Endothelial cell of umbilical vein (primary cell): Measurements from ENCODE around the gene UBR7. TPM values are rescaled to one million over a fixed set of nuclear protein-coding genes. Genes with fewer than 3 reads are reported as not detected.

Experiments used
- BruUV-seq: library from RNA; stranded (reverse); fragments of 400-500 nt; replicated peaks from 2 replicates; lab custom pipeline; 2021; lab: Mats Ljungman, UMichigan
- CTCF ChIA-PET: fragments of 300-600, 350-600 bp; sonication (Branson Sonifier 250); formaldehyde crosslinking; loops from one replicate; lab custom pipeline; 2021; ENCODE audit warnings: antibody characterized with exemption, inconsistent platforms; lab: Charles Lee
- POLR2A ChIA-PET: fragments of 300-600, 350-600 bp; sonication (Branson Sonifier 250); formaldehyde crosslinking; loops from one replicate; lab custom pipeline; 2021; ENCODE audit warnings: antibody characterized with exemption, inconsistent platforms; lab: Charles Lee
- DNase-seq: peaks from one replicate; pipeline ENCODE4 v3.0.0-alpha.2; 2011; ENCODE audit warnings: low read depth, low spot score
- FAIRE-seq: peaks from 2 replicates; lab custom pipeline; 2011; peaks lifted over from hg19 to GRCh38; lab: Jason Lieb, UNC
- H2AFZ ChIP-seq: 2 replicates; pipeline ENCODE4 v1.6.0; 2012; ENCODE audit warnings: low read depth, low read length, control low read depth, inconsistent platforms
- H3K27ac ChIP-seq: 2 replicates; pipeline ENCODE4 v1.5.1; 2011; ENCODE audit warnings: low read depth, mild to moderate bottlenecking, control low read depth, low read length, moderate library complexity; ENCODE audit not compliant: insufficient read depth
- H3K27me3 ChIP-seq, 2 experiments: 2 replicates each; pipeline versions ENCODE4 v1.6.0 to v1.6.1; 2011; ENCODE audit warnings: low read length in 2 of 2, mixed read lengths in 1 of 2; ENCODE audit not compliant: control insufficient read depth in 2 of 2, insufficient read depth in 2 of 2
- H3K36me3 ChIP-seq, 2 experiments: 2 replicates in 1 of 2; 3 replicates in 1 of 2; pipeline ENCODE4 v1.5.1; 2011; ENCODE audit warnings: low read length in 2 of 2, mild to moderate bottlenecking in 1 of 2, moderate library complexity in 1 of 2; ENCODE audit not compliant: control insufficient read depth in 2 of 2, insufficient read depth in 2 of 2; ENCODE audit errors: extremely low read depth in 1 of 2
- H3K4me1 ChIP-seq: 3 replicates; pipeline ENCODE4 v1.5.1; 2011; ENCODE audit warnings: mild to moderate bottlenecking, low read length; ENCODE audit not compliant: control insufficient read depth, insufficient read depth; ENCODE audit errors: extremely low read depth
- H3K4me2 ChIP-seq: 2 replicates; pipeline ENCODE4 v1.6.1; 2011; ENCODE audit warnings: low read length, control low read depth, mixed read lengths; ENCODE audit not compliant: insufficient read depth
- H3K4me3 ChIP-seq, 3 experiments: fragments of 200-600 bp in 1 of 3; sonication (generic), shearing (Covaris generic) in 1 of 3; replicated peaks in 1 of 3; 2 replicates each; pipeline ENCODE4 v1.5.1; 2011 to 2016; ENCODE audit warnings: control low read depth in 3 of 3, low read length in 3 of 3, mild to moderate bottlenecking in 2 of 3, inconsistent platforms in 1 of 3, low read depth in 1 of 3, moderate library complexity in 1 of 3; ENCODE audit not compliant: insufficient read depth in 1 of 3
- H3K79me2 ChIP-seq: 2 replicates; pipeline ENCODE4 v1.6.0; 2012; ENCODE audit warnings: low read length, inconsistent platforms; ENCODE audit not compliant: control insufficient read depth, insufficient read depth
- H3K9ac ChIP-seq: replicated peaks from 2 replicates; pipeline ENCODE3; 2011; ENCODE audit warnings: low read length, control low read depth; ENCODE audit not compliant: insufficient read depth; ENCODE audit errors: extremely low read depth
- H3K9me1 ChIP-seq: replicated peaks from 3 replicates; pipeline ENCODE4 v1.6.0; 2011; ENCODE audit warnings: mild to moderate bottlenecking, low read length; ENCODE audit not compliant: control insufficient read depth, insufficient read depth; ENCODE audit errors: extremely low read depth
- H3K9me3 ChIP-seq: replicated peaks from 2 replicates; pipeline ENCODE4 v1.5.1; 2012; ENCODE audit warnings: low read length, inconsistent platforms; ENCODE audit not compliant: control insufficient read depth, insufficient read depth
- H4K20me1 ChIP-seq: replicated peaks from 2 replicates; pipeline ENCODE3; 2011; ENCODE audit warnings: mild to moderate bottlenecking, low read length; ENCODE audit not compliant: control insufficient read depth, insufficient read depth; ENCODE audit errors: extremely low read depth
- EZH2 ChIP-seq: IDR thresholded peaks from 2 replicates; pipeline ENCODE4 v1.6.1; 2012; ENCODE audit warnings: borderline replicate concordance, low read depth, mild to moderate bottlenecking, moderate library complexity, low read length, inconsistent platforms; ENCODE audit not compliant: severe bottlenecking
- FOS ChIP-seq: IDR thresholded peaks from 2 replicates; pipeline ENCODE4 v1.6.1; 2011; ENCODE audit warnings: mild to moderate bottlenecking, low read length, moderate library complexity, borderline replicate concordance; ENCODE audit not compliant: insufficient read depth
- GATA2 ChIP-seq: IDR thresholded peaks from 2 replicates; pipeline ENCODE4 v1.7.0; 2011; ENCODE audit warnings: low read depth, mild to moderate bottlenecking, moderate library complexity, mixed read lengths, low read length; ENCODE audit not compliant: insufficient read length, insufficient read depth
- JUN ChIP-seq: IDR thresholded peaks from 2 replicates; pipeline ENCODE4 v1.6.1; 2011; ENCODE audit warnings: borderline replicate concordance, low read depth; ENCODE audit not compliant: insufficient read length, insufficient read depth
- MAX ChIP-seq: IDR thresholded peaks from 2 replicates; pipeline ENCODE4 v1.6.1; 2011; ENCODE audit not compliant: insufficient read depth, insufficient read length
- MYC ChIP-seq: IDR thresholded peaks from one replicate; pipeline ENCODE4 v1.6.1; 2011; ENCODE audit warnings: mild to moderate bottlenecking, low read depth, low read length
- POLR2A ChIP-seq: IDR thresholded peaks from 2 replicates; pipeline ENCODE4 v1.6.1; 2012; ENCODE audit warnings: low read depth, mild to moderate bottlenecking, control low read depth, low read length
- POLR2AphosphoS5 ChIP-seq: IDR thresholded peaks from 2 replicates; pipeline ENCODE4 v1.6.1; 2012; ENCODE audit warnings: low read depth, mild to moderate bottlenecking, control low read depth, low read length, moderate library complexity; ENCODE audit not compliant: insufficient read depth
- dilution Hi-C: fragments of 300-500 bp; cut with MboI; formaldehyde crosslinking; loops from one replicate; pipeline ENCODE4 v1.15.0; 2019; ENCODE audit warnings: low sequenced_read_pairs; ENCODE audit not compliant: extremely low pct_ligation_motif_present
- intact Hi-C: fragments of 100-400 bp; cut with micrococcal nuclease; formaldehyde crosslinking; loops from one replicate; pipeline ENCODE4 v1.10.0; 2022
- polyA plus RNA-seq, 4 experiments: library from polyadenylated mRNA; depleted of rRNA in 3 of 4; stranded (reverse) in 3 of 4; unstranded in 1 of 4; fragments of >200 nt; gene quantifications; 2 replicates each; pipeline versions ENCODE4 v1.2.1 to v1.2.3, GENCODE V29; 2011 to 2012; ENCODE audit warnings: missing spikeins in 1 of 4
- total RNA-seq: library from RNA; stranded (reverse); gene quantifications from 2 replicates; pipeline ENCODE4 v1.2.3, GENCODE V29; 2021
- TF ChIP-seq, protein P1 (sequence below), 2 donors: IDR thresholded peaks; 1 replicate in 1 of 2; 2 replicates in 1 of 2; pipeline ENCODE4 v1.5.1; 2011; ENCODE audit warnings: low read length in 2 of 2, mild to moderate bottlenecking in 2 of 2, moderate library complexity in 2 of 2, control low read depth in 1 of 2, inconsistent platforms in 1 of 2, low read depth in 1 of 2; ENCODE audit not compliant: insufficient read depth in 1 of 2; ENCODE audit errors: extremely low read depth in 1 of 2

The UBR7 gene
- total and polyA plus RNA-seq, 2 donors (not counting 3 experiments of a cell fraction or from before 2014, with no cell fraction given) = 16.8 to 24.1 TPM

DNA sequence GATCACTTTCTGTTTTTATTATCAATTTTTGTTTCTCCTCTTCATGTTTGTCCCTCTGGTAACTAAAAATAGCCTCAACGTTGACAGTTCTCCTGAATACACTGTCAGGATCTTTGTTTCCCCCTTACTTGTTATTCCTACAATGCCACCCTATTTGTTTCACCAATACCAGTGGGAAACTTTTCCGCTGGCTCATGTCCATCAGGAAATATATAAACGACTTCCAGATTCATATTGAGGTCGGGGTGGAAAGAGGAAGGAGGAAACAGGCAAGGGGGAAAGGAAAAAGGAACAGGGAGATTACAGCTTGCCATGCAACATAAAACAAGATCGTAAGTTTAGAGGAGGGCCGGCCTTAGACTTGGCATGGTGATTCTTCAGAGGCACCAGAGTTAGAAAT is 64.1 kb downstream of the UBR7 start:
- dilution Hi-C loops = no loop called here
- ChIA-PET CTCF (no interaction called here), POLR2A (interaction anchor here (0.6 kb wide), 1 partner anchor 1806 kb away, joined by 4 read pairs; no protein-coding TSS in a partner anchor)
- Histone ChIP-seq H4K20me1 (peaks cover 2% of the 10 kb centered on the region), H3K9me3 (no peaks in the 10 kb centered on the region), H3K27me3 (no peaks in the 10 kb centered on the region), H3K36me3 (no peaks in the 10 kb centered on the region), H3K9me1 (peaks cover 2% of the 10 kb centered on the region), H3K4me2 (no peak overlapping the region), H2AFZ (no peak overlapping the region), H3K4me1 (peaks cover 5% of the 10 kb centered on the region), H3K9ac (no peak overlapping the region), H3K79me2 (peaks cover 31% of the 10 kb centered on the region), H3K27ac (no peak overlapping the region), H3K4me3 (no peak overlapping the region)
- DNase-seq (peak; percentile 21), FAIRE-seq (no peak)
- intact Hi-C loops = no loop called here
- BruUV-seq = no TSS peak
- TF ChIP-seq GATA2 (no peak), FOS (no peak), EZH2 (no peak), POLR2A (no peak), MYC (no peak), JUN (no peak), POLR2AphosphoS5 (no peak), MAX (no peak)
- TF ChIP-seq, protein P1, sequence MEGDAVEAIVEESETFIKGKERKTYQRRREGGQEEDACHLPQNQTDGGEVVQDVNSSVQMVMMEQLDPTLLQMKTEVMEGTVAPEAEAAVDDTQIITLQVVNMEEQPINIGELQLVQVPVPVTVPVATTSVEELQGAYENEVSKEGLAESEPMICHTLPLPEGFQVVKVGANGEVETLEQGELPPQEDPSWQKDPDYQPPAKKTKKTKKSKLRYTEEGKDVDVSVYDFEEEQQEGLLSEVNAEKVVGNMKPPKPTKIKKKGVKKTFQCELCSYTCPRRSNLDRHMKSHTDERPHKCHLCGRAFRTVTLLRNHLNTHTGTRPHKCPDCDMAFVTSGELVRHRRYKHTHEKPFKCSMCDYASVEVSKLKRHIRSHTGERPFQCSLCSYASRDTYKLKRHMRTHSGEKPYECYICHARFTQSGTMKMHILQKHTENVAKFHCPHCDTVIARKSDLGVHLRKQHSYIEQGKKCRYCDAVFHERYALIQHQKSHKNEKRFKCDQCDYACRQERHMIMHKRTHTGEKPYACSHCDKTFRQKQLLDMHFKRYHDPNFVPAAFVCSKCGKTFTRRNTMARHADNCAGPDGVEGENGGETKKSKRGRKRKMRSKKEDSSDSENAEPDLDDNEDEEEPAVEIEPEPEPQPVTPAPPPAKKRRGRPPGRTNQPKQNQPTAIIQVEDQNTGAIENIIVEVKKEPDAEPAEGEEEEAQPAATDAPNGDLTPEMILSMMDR (IDR thresholded peaks at IDR 0.05; ENCODE audit: extremely low read depth in 1 of 2, insufficient read depth in 1 of 2, low read depth in 1 of 2, low read length in 2 of 2) = no peak
